NCI-H460 (cell line): ENCODE data around the gene CAB39. TPM values are rescaled to one million over a fixed set of nuclear protein-coding genes. Genes with fewer than 3 reads are reported as not detected.
A peak's percentile ranks its signal among the peaks of the same experiment; 100 is the strongest.

Experiments used
- DNase-seq: peaks from one replicate; pipeline ENCODE4 v3.0.0-alpha.2; 2016; ENCODE audit warnings: low read depth; ENCODE audit errors: extremely low read depth
- total RNA-seq: library from RNA; depleted of rRNA; stranded (reverse); fragments of >200 nt; shearing (Covaris generic); gene quantifications from 2 replicates; pipeline ENCODE4 v1.2.3, GENCODE V29; 2014

The CAB39 gene
- total RNA-seq, 1 experiment from 2014 or later, result 49.7 TPM

DNA sequence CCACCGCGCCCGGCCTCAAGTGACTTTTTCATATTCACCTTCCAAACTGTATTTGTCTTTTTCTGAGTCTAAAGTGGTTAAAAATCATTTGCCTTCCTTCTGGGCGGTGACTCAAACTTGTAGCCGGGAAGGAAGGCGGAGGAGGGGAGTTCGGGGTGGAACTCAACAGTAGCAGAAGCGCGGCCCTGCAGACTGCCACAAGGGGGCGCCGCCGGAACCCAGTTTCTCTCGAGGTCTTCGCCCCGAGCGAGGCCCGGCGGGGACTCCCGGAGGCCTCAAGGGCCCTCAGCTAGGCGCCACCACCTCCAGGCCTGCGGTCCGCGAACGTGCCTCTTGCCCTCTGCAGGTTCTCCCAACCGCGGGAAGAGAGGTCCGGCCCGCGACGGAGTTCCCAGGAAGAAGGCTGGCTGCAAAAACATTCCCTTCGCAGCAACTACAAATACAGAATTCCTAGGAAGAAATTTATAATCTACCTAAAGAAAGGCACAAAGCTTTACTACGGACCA lies 135.3 kb downstream of the CAB39 start:
- DNase-seq, result peak; percentile 75

DNA sequence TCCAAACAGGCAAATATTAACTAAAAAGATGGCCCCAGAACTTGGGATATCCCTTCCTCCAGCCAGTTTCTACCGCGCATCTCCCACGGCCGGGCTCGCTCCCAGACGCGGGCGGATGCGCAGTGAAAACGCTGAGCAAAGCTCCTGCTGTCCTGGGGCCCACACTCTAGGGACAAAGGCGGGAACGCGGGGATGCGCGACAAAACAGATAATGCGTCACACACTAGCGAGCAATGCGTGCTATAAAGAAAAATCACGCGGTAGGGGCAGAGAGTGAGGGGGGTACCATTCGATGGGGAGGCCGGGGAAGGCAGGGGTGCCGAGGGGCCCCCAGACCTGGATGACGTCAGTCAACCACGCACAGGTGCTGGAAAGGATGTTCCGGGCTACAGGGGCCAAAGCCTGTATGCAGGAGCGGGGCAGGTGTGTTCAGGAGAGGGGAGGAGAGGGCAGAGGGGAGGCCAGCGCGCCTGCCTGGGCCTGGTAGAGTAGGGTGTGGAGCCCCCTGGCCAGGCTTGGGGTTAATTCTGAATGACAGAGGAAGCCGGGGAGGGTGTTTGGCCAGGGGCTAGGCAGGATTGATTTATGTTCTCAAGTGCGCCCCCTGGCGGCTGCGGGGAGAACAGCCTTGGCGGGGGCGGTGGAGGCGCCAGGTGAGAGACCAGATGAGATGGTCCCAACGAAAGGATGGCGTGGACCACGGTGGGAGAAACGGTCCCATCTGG lies 137.2 kb downstream of the CAB39 start:
- peak; percentile 44 for DNase-seq

DNA sequence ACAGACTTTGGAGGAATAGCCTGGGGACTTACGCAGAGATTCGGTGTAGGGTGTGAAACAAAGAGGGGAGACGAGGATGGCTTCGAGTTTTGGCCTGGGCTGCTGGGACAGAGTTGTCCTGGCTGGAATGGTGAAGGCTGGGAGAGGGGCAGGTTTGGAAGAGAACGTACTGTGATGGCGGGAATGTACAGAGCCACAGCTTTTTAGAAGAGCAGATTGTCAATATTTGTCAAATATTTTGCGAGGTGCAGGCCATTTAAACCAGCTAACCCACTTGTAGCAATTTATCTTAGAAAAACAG lies 137.7 kb downstream of the CAB39 start:
- DNase-seq, result no peak

DNA sequence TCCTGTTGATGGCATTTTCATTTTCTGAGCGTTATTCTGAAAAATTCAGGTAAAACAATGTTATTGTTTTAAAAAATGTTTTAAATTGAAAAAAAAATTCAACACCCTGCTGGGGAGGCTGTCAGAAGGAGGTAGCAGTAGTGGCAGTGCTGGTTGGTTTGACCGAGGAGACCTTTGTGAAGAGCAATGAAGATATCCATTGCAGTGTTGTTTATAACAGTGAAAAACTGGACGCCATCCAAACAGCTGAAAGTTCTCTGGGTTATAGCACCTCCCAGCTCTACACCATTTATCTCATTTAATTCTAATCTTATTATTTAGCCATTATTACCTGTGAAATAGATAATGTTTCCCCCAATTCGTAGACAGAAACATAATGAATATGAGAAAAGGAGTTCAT lies 139.5 kb downstream of the CAB39 start:
- no peak for DNase-seq

DNA sequence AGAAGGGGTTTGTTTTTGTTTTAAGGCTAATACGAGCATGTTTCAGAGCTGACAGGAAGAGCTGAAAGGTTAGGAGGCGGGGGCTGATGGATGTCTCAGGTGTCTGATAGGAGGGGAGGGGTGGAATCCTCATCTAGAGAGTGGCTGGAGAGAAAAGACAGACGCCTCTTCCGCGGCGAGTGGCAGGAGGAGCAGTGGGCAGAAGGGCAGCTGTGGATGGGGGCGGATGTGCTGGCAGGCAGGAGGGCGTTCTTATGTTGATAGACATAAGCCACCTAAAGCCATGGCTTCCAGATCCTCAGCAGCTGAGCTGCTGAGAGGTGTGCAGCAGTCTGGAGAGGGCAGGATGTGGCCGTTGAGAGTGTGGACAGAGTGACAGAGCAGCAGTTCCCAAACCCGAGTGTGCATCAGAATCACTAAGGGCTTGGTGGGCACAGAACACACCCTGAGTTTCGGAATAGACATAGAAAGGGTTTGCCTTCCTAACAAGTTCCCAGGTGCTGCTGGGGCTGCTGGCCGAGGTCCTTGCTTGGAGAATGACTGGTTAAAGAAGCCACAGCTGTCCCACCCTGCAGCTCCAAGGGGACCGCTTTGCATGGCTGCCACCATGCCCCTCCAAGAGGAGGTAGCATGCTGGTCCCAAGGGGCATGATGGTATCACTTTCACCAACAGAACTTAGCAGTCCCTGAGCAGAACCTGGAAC lies 149.1 kb downstream of the CAB39 start:
- DNase-seq, result no peak

DNA sequence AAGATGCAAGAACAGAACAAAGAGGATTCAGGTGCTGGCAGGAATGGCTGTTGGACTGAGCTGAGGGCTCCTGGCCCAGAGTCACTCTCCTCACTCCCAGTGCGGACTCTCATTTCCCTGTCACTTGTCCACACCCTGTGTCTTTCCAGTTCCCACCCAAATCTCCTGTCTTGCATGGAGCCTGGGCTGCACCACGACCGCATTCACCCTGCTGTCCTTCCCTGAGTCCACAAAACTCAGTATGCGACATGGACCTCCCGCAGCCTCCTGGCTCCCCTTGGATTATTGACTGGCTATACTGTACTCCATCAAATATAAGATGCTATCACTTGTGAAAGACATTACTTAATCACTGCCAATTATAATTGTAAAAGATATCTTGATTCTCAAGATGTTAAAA lies 149.7 kb downstream of the CAB39 start:
- DNase-seq, result no peak

DNA sequence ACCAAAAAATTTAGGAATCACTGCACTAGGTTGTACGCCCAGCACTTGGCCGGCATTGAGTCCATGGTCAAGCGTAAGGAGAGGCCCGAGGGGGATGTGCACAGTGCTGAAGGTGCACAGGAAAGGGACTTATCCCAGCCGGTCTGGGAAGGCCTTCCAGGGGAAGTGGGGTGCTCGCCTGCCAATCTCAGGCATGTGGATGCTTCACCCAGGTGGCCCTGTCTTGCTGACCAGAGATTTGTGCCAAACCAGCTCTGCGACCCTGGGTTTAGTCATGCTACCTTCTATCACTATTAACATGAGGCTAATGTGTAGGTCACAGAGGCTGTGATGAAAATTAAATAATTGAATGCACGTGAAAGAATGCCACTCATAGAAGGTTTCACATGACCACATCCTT lies 150.4 kb downstream of the CAB39 start:
- DNase-seq, result no peak

DNA sequence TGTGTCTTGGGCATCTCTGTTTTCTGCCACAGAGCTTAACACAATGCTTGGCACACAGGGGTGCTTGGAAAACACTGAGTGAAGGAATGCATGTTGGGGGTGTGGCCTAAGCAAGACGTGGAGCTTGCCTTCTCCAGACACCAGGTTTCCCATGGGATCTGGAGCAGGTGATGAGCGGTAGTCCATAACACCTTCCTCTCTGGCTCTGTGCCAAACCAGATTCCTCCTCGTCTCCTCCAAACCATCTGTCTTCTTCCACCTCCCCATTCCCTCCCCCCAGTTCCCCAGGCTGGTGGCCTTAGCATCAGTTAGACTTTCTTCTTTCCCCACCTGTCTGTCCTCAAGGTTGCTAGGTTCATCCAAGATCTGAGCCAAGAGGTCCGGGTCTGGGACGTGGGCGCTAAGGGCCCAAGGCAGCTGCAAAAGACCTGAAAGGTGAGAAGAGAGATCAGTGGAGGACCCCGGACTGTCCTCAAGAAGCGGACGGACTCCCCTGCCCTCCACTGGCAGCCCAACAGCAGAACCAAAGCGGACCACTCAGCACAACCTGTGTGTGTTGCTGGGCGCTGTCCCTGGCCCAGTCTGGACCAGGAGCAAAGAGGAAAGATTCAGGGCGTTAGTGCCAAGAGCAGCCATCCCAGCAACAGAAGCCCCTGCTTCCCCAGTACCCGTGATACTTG lies 150.9 kb downstream of the CAB39 start:
- no peak for DNase-seq

DNA sequence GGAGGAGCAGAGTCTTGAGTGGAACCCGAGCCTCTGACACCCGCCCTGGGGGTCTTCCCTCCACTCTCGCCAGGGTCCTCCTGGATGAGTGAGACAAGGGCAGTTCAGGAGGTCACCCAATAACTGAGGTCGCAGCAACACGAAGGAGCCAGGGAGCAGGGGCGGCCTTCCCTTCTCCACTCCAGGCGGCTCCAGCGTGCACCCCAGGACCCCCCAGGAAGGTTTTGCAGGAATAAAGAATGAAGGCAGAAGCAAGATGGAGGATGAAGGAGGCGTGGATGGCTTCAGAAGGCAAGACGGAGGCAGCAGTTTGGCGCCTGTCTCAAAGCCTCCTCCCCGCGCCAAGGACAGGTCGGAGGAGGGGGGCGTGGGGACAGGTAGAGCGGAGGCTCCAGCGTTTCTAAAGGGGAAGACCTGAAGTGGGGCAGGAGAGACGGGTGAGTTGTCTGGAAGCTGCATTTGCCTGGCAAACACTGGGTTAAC lies 151.5 kb downstream of the CAB39 start:
- DNase-seq, result no peak

DNA sequence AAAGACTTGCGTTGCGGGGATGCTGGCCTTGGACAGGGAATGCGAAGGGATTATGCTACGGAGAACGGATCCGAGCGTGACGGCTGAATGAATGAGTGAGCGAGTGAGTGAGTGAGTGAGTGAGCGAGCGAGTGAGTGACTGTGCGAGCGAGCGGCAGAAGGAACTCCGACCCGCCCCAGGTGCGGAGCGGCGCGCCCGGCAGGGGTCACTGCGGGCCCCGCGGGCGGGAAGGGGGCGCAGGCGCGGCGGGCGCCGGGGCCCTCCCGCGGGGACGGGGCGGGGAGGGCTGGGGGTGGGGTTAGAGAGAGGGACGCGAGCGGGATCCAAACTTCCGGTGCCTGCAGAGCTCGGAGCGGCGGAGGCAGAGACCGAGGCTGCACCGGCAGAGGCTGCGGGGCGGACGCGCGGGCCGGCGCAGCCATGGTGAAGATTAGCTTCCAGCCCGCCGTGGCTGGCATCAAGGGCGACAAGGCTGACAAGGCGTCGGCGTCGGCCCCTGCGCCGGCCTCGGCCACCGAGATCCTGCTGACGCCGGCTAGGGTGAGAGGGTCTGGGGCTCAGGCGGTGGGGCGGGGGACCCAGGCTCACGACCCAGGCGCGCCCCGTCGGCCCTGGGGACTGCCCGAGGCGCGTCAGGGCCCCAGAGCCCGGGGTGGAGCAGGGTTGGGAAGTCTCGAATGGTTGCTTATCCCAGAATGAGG lies 152.1 kb downstream of the CAB39 start, which contains the start of gene ITM2C:
Gene ITM2C (plus strand): TSS at position 338 of the 702 bp plus-strand sequence. CDS start 84 bp downstream, at position 422.
- peak; percentile 52 for DNase-seq

DNA sequence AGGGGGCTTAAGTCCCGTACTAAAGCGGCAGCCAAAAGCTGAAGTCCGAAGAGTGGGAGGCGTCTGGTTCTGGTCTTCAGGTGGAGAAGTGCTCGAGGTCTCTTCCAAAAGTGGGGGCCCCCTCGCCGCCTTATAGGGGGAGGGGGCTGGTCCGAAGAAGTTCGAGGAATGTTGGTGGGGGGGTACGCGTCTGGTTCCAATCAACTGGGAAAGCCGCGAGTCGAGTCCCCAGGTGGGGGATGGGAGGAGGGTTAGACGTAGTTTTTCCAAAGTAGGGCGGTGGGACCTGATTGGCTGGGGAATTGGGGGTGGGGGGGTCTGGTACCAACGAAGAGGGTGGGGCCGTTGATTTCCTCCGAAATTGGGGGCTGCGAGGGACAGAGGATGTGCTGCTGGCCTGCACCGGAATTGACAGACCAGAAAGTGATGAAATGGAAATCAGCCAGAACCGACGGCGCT lies 152.7 kb downstream of the CAB39 start:
- DNase-seq, result no peak

DNA sequence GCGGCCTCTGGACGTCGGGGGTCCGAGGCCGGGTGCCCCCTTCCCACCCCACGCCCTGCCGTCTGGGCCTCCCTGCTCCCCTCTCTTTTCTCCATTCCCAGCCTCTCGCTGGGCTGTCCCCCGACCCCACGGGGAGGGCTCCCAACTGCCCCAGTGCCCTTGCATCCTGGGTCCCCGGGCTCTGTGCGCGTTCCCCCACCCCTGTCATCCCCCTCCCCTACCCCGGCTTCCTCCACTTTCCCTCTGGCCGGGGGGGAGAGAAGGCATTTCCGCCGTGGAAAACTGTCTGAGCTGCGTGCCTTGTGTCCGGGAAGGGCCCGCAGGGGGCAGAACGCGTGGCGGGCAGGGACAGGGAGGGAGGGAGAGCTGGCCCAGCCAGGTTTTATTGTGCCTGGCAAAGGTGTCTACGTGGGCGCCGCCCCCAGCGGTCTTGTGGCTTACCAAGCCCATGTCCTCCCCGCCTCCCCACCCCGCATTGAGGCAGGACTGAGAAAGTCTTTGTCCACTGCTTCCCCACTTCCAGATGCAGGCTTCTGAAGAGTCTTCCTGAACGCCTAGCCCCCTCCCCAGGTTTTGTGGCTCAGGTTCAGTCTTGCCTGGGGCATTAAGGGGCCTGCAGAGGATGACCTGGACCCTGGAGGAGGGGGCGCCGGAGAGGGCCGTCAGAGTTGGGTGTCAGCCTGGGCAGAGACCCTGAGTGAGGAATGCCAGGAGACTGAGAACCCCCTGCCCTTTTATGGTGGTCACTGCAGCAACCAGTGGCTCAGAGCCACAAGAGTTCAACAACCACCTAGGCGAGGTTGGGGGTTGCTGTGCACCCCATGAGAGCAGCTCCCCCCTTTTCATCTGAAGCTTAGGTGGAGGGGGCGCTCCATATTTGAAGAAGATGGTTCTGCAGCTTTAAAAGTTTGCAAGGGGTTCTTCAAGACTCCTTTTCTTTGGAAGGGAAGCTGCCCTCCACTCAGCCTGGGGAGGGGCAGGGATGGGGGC lies 153.4 kb downstream of the CAB39 start:
- DNase-seq, result no peak

DNA sequence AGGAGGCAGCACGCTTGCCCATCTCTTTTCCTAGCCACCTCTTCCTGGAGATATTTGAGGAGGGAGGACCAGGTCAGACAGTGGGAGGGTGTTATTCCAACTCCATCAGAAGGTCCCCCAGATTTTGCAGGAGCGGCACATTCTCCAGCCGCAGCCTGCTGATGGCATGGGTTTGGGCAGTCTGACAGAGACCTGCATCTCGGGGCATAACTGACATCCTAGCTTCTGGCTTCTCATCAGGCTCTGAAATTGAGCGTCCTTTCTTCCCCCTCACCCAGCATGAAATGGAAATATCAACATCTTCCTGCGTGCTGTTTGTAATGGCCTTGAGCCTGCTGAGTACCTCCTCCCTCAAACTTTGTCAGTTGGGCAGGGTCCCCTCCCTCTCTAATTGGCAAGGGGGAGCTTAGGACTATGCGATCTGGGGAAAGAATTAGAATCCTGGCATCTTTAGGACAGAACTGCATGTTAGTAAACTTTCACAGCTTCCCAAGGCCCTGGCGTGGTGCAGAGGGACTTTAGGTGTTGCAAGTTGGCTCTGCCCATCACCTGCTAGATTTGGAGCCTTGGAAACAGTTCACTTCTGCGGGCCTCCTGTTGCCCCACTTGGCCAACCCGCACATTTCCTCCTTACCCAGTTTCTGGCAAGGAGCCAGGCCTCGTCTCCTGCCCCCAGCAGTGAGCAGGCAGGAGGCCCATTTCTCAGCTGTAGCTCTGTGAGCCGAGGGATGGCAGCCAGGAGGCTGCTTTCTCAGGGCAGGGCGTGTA lies 154.3 kb downstream of the CAB39 start:
- peak; percentile 8 for DNase-seq

DNA sequence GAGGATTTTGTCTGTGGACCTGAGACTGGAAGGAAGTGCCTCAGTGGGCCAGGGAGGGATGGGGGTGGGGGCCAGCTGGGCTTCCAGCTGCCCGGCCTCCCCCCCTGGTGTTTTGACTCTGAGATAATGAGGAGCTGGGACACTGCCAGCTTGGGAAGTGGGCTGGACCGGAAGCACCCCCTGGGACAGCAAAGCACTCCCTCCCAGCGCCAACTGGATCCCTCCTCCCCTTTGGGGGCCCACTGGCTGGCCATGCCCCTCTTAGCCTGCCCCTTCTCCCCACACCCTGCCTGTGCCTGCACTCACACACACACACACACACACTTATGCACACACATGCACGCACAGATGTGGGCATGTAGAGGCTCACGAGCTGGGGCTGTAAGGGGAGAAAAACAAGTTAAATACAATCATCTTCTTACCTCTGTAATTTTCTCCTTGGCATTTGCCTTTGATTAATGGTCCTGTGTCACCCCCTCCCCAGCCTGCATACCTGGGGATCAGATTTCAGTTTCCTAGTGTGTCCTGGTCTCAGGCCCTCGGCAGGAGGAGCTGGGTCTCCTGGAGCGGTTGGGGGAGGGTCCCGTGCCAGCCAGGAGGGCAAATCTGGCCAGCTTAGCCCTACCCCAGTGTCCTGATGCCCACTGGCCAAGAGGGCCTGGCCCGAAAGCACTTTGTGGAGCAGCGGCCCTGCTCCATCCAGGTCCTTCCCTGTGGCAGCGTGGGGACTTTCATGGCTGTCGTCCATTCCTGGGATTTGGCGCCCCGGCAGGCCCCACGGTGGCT lies 155.7 kb downstream of the CAB39 start:
- no peak for DNase-seq

DNA sequence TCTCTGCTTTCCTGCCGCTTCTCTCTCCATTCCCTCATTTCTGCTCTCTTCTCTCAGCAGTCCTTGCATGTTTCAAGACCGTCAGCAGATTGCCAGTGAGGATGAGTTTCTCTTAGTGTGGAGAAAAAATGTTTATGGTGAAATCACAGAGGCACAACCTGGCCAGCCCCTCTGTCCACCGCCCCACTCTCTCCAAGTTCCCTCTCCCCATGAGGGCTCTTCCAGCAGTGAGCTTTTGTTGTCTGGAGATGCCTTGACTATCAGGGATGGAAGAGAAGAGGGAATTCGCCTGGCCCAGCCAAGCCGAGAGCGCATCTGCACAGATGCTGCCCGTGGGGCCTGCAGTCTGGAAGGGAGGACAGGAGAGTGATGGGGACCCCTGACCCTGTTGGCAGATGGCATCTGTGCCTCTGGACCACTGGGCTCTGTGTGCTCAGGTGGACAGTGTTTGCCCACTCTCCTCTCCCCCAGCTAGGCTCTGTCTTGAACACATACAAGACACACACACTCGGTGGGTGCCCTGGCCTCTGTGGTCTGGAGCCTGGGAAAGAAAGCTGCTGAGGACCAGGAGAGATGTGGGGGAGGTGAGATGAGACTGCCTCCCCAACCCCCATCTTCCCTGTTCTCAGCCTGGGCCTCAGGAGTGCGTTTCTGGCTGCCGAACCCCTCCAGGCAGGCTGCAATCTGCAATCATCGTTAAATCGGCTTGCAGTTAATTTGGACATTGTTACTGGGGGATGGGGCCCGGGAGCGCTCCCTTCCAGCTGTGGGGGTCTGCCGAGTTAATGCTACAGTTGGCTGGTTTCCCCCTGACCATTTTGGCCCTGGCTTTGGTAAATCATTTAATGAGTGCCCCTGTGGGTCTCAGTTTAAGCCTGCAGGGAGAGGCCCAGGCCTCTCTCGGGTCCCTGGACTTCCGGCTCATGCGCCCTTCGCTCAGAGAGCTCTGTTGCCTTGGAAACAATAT lies 156.6 kb downstream of the CAB39 start:
- no peak for DNase-seq

DNA sequence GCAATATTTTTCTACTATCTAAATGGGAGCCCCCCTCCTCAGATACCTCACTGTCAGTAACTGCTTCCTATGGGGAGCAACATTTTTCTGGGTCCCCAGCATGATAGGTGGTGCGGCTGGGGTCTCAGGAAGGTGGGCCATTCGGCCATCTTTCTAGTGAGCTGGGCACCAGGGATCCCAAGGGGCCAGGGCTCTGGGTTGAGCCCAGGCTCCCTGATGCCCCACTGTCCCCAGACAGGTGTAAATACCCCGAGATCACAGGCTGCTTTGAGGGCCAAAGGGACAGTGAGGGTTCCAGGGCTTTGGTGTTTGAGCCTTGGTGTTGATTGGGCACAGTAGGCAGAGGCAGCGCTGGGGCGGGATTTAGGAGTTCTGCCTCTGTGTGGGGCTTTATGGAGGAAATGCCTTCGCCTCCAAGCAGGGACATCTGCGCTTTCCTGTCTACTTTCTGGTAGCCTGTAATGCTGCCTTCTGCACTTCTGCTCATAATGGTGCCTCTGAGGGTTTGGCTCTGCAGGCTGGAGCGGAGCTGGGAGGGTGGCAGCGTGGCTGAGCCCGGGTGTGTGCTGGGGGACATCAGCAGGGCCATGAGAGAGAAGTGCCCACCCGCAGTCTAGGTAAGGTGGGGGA lies 157.4 kb downstream of the CAB39 start:
- DNase-seq, result no peak
